ENCODE measurements around the gene AKAP13. TPM values are rescaled to one million over a fixed set of nuclear protein-coding genes. Genes with fewer than 3 reads are reported as not detected.
"Not testable (repeated sequence)": the region's sequence is repeated elsewhere in the genome, so short reads cannot be mapped to it uniquely, and the experiment has no call there.

Gene AKAP13
- polyA plus RNA-seq, 1 experiment: 15.5 TPM

DNA sequence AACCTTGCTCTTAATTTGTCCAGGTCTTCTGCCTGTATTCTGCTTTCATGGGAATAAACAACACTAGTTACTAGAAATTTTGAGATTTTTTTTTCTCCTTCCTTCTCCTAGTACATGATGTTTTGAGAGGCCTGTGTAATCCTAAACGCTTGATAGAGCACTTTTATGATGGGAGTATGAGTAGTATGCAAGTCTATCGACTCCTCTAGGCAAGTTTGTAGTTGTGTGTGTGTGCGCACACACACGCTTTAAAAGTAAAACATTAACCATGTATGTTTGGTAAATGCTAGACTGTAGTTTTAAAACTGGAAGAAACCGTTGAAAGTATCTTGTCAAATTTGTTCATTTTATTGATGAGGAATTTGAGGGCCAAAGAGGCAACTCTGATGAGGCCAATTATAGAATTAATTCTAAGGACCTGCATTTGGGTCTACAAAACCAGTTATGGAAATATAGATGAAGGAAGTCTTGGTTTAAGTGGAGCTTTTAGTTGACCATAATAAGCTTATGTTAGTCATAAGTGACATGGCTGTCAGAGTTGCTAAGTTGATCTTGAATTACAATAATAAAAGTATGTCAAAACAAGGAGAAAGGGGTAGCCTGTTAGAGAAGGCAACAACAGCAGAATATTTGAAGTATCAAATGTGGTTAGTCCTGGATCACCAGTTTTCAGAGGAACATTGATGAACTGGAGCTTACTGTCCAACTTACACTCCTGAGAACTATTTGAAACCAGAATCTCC is 47.1 kb downstream of the AKAP13 start:
- TF ChIP-seq, protein P1, sequence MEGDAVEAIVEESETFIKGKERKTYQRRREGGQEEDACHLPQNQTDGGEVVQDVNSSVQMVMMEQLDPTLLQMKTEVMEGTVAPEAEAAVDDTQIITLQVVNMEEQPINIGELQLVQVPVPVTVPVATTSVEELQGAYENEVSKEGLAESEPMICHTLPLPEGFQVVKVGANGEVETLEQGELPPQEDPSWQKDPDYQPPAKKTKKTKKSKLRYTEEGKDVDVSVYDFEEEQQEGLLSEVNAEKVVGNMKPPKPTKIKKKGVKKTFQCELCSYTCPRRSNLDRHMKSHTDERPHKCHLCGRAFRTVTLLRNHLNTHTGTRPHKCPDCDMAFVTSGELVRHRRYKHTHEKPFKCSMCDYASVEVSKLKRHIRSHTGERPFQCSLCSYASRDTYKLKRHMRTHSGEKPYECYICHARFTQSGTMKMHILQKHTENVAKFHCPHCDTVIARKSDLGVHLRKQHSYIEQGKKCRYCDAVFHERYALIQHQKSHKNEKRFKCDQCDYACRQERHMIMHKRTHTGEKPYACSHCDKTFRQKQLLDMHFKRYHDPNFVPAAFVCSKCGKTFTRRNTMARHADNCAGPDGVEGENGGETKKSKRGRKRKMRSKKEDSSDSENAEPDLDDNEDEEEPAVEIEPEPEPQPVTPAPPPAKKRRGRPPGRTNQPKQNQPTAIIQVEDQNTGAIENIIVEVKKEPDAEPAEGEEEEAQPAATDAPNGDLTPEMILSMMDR (IDR thresholded peaks at IDR 0.05; ENCODE audit: low read depth, low read length): no peak
- no peak overlapping the region for H3K4me3 ChIP-seq (ENCODE audit: low read depth, low read length)
- H3K9me3 ChIP-seq (ENCODE audit: control insufficient read depth, insufficient read depth, low read length): no peaks in the 10 kb centered on the region
- CTCF ChIA-PET: no interaction called here
- H3K27me3 ChIP-seq (ENCODE audit: control insufficient read depth, insufficient read depth, low read length): no peaks in the 10 kb centered on the region
- no peak overlapping the region for H3K27ac ChIP-seq (ENCODE audit: low read depth, low read length)
- POLR2A ChIA-PET: no interaction called here
- no peak for DNase-seq (ENCODE audit: low read depth, low spot score)

DNA sequence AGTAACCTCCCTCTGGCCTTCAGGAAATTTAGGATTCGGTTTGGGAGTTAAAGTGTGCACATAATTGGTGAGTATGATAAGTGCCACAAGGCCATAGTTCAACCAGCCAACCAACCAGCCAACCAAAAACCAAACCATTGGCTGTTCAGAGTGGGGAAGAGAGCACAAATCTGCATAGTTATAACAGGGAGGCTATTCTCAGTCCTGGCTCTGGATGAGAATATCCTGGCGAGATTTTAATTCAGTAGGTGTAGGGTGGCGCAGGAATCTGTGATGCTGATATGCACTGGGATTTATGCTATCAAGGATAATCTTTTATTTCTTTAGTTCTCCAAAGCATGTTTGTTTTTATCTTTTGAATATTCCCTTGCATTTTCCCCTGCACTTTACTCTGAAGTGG is 49.1 kb downstream of the AKAP13 start:
- ChIA-PET POLR2A (no interaction called here), CTCF (no interaction called here)
- DNase-seq (ENCODE audit: low read depth, low spot score): no peak
- Histone ChIP-seq H3K27me3 (ENCODE audit: control insufficient read depth, insufficient read depth, low read length) (no peaks in the 10 kb centered on the region), H3K9me3 (ENCODE audit: control insufficient read depth, insufficient read depth, low read length) (no peaks in the 10 kb centered on the region), H3K4me3 (ENCODE audit: low read depth, low read length) (no peak overlapping the region), H3K27ac (ENCODE audit: low read depth, low read length) (no peak overlapping the region)
- TF ChIP-seq, protein P1 (IDR thresholded peaks at IDR 0.05; ENCODE audit: low read depth, low read length): no peak

DNA sequence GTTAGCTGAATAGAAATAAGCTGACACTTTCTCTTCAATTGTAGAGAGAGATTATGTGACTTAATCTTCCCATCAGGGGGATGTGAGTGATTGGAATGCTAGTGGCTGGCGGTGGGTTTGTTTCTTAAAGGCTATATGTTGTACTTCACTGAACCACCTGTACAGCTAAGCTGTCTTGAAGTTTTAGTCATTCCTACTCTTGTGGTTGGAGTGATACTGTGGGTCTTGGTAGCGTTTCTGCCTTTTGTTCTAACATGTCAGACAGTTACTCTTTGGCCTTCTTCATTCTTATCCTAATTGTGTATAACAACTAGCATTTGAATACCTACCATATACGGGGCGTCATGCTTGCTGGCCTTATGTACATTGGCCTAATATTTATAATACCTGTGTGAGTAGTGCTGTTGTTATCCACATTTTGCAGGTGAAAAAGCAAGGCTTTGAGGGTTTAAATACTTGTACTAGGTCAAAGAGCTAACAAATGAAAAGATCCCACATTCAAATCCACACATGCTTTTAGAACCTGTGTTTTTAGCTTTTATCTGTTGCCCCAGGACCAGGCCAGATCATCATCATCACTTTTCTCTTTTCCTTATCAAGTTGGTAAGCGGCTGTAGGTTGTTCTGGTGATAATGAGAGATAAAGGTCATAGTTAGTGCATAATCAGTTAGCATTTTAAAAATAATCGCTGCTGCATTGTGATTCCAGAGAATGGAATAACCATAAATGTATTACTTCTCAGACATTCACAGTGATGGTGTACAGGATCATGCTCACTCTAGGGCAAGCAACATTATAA is 50.2 kb downstream of the AKAP13 start:
- H3K9me3 ChIP-seq (ENCODE audit: control insufficient read depth, insufficient read depth, low read length): no peaks in the 10 kb centered on the region
- CTCF ChIA-PET: interaction anchor here (0.6 kb wide), 2 partner anchors 10 to 45 kb away, joined by 3 read pairs; no protein-coding TSS in a partner anchor
- POLR2A ChIA-PET: no interaction called here
- no peaks in the 10 kb centered on the region for H3K27me3 ChIP-seq (ENCODE audit: control insufficient read depth, insufficient read depth, low read length)
- H3K27ac ChIP-seq (ENCODE audit: low read depth, low read length): no peak overlapping the region
- TF ChIP-seq, protein P1 (IDR thresholded peaks at IDR 0.05; ENCODE audit: low read depth, low read length): no peak
- DNase-seq (ENCODE audit: low read depth, low spot score): no peak
- H3K4me3 ChIP-seq (ENCODE audit: low read depth, low read length): no peak overlapping the region

DNA sequence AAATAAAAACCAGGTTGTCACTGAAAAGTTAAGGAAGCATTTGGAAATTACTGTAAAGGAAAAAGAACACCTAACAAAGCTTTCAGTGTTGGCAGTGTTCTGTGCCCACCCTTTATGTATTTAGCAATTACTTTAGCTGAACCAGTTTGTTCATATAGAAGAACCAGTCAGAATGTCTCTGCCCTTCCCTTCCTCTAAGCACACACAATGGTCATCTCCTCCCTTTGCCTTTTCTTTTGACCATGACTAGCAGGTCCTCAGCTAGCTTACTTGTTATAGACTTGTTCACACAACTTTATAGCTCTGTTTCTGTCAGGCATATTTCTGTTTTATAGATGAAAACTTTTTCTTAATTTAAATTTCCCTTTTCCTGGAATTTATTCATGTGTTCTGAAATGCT is 59.6 kb downstream of the AKAP13 start:
- DNase-seq (ENCODE audit: low read depth, low spot score): no peak
- CTCF ChIA-PET: interaction anchor here (0.6 to 1.2 kb wide), 2 partner anchors 8 to 144 kb away, joined by 3 to 4 read pairs; no protein-coding TSS in a partner anchor
- H3K9me3 ChIP-seq (ENCODE audit: control insufficient read depth, insufficient read depth, low read length): no peaks in the 10 kb centered on the region
- H3K27ac ChIP-seq (ENCODE audit: low read depth, low read length): no peak overlapping the region
- H3K4me3 ChIP-seq (ENCODE audit: low read depth, low read length): no peak overlapping the region
- no peaks in the 10 kb centered on the region for H3K27me3 ChIP-seq (ENCODE audit: control insufficient read depth, insufficient read depth, low read length)
- POLR2A ChIA-PET: no interaction called here
- TF ChIP-seq, protein P1 (IDR thresholded peaks at IDR 0.05; ENCODE audit: low read depth, low read length): no peak

DNA sequence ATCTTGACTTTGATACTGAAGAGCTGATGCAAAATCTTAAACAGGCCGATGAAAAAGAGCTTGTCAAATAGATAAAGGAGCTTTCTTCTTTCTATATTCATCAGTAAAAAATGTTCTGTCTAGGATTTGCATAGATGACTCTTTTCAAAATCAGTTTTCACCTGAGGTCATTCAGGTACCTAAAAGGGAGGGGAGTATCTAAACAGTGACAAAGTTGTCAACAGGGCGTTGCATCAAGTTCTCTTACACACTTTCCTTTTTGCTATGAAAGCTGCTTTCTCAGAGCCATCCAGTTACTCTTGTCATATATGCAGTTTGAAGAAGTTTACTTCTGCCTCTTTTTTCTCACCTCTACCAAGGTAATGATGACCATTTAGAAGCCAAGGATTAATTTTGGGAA is 60.0 kb downstream of the AKAP13 start:
- no peaks in the 10 kb centered on the region for H3K9me3 ChIP-seq (ENCODE audit: control insufficient read depth, insufficient read depth, low read length)
- DNase-seq (ENCODE audit: low read depth, low spot score): no peak
- H3K27me3 ChIP-seq (ENCODE audit: control insufficient read depth, insufficient read depth, low read length): no peaks in the 10 kb centered on the region
- H3K4me3 ChIP-seq (ENCODE audit: low read depth, low read length): no peak overlapping the region
- POLR2A ChIA-PET: no interaction called here
- no peak overlapping the region for H3K27ac ChIP-seq (ENCODE audit: low read depth, low read length)
- TF ChIP-seq, protein P1 (IDR thresholded peaks at IDR 0.05; ENCODE audit: low read depth, low read length): no peak
- CTCF ChIA-PET: interaction anchor here (1.2 kb wide), 1 partner anchor 144 kb away, joined by 4 read pairs; no protein-coding TSS in a partner anchor

DNA sequence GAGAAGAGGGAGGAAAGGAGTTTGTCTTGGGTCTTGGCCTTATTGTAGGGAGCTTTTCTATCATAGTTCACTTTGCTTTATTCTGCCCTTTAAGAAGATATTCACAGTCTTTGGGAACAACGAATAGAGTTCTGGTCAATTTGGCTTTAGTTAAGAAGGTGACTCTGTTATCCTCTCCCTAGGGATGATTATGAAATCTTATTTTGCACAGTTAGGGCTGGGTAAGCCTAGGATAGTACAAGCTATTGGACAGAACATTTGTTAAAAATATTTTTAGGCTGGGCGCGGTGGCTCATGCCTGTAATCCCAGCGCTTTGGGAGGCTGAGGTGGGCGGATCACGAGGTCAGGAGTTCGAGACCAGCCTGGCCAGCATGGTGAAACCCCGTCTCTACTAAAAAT is 61.5 kb downstream of the AKAP13 start:
- POLR2A ChIA-PET: interaction anchor here (0.7 kb wide), 1 partner anchor 34 kb away, joined by 6 read pairs; no protein-coding TSS in a partner anchor
- H3K9me3 ChIP-seq (ENCODE audit: control insufficient read depth, insufficient read depth, low read length); DNase-seq (ENCODE audit: low read depth, low spot score); H3K27ac ChIP-seq (ENCODE audit: low read depth, low read length); H3K4me3 ChIP-seq (ENCODE audit: low read depth, low read length); CTCF ChIA-PET; H3K27me3 ChIP-seq (ENCODE audit: control insufficient read depth, insufficient read depth, low read length): not testable (repeated sequence)

Measured in AG04450 (cell line).